HG03520 (cell line): ENCODE results near the gene DSCAML1.

Source experiments
- ATAC-seq: cut with Tn5 transposase; IDR thresholded peaks from one replicate; pipeline ENCODE4 v1.9.1; 2021; ENCODE audit warnings: mild to moderate bottlenecking, moderate library complexity; ENCODE audit not compliant: unreplicated experiment

Gene DSCAML1

GRCh38 chr11:117621226-117621625 lies 175.8 kb downstream of the DSCAML1 start:
- no peak for ATAC-seq

DNA sequence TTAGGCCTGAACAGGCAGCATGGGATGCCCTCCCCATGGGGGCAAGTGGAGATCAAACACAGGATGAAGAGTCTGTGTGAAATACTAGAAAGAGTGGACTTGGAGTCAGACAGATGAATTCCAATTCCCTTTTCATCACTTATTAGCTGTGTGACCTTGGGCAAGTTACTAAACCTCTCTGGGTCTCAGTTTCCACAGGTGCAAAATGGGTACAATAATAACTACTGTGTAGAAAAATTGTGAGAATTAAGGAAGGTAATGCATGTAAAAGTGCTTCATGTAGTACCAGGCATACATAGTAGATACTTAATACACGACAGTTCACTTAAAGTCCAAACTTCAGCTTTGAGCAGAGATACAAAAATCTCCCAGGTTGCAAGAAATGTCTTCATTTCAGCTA lies 176.4 kb downstream of the DSCAML1 start:
- ATAC-seq, result no peak

GRCh38 chr11:117620086-117620485 lies 176.9 kb downstream of the DSCAML1 start:
- ATAC-seq, result no peak

DNA sequence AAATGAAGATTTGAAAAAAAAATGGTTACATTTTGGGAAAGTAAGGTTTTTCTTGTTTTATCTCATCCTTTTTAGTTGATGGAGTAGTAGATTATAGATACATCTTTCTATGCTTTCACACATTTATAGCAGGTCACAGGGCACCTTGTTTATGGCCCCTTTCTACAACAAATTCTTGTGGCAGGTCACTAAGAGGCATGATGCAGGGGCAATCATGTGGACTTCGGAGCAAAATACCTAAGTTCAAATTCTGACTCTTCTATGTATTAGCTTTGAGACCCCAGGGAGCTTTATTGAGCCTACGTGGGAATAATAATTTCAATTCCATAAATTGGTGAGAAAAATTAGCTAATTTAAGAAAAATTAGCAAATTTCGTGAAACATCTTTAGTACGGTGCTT lies 177.4 kb downstream of the DSCAML1 start:
- ATAC-seq, result no peak

- ATAC-seq, result no peak
Measured at GRCh38 chr11:117618982-117619355, 178.0 kb downstream of the DSCAML1 start.

GRCh38 chr11:117618302-117618981 lies 178.6 kb downstream of the DSCAML1 start:
- ATAC-seq, result no peak

- no peak for ATAC-seq
Measured at GRCh38 chr11:117616979-117617378, 180.0 kb downstream of the DSCAML1 start.

DNA sequence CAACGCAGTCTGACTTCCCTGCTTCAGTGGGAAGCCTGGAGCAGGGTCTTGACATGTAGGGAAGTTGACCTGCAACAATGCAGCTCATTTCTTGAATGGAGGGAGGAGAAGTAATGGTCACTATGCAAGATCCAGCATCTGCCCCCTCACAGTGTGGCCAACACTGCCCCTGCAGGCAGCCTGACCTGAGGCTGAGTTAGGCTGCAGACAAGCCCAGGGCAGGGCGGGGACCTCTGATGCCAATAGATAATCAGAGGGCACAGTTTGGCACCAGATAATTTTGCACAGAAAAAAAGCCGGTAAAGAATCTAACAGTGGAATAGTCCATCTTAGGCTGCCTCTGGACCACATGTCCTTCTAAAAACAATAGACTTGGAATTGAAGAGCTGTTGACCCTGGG lies 182.3 kb downstream of the DSCAML1 start:
- ATAC-seq, result no peak

DNA sequence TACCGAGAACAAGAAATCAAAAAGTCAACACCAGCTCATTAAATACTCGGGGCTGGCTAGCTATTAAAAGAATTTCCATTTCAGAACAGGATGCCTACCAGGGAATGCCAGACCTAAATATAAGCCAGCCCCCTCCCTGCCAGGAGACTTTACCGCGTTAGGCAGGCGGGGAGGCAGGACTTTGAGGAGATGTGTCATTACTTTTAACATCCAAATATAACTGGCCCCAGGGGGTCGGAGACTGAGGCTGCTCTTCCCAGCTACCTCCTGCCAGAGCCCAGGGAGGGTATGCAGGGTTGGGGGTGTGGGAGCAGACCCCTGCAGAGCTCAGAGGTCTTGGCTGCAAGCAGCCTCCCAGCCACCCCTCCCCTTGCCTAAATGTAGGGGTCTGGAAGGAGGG lies 183.5 kb downstream of the DSCAML1 start:
- ATAC-seq, result no peak

DNA sequence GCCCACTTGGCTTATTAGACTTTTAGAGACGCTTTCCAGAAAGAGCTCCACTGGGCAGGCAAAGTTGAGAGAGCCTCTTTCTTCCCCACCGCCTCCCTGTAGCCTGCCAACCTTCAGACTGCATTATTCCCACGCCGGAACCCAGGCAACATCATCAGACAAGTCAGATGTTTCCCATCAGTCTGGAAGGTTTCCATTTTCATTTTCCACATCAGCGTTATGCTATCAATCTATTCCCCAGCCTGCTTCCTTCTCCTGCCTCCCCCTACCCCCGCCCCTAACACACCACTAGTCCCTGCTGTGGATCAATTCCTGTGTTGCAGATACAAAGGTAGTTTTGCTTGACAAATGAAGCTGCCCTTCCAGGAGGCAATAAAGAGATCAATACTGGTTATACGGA lies 184.8 kb downstream of the DSCAML1 start:
- ATAC-seq, result no peak

- ATAC-seq, result no peak
Measured at GRCh38 chr11:117610901-117611300, 186.1 kb downstream of the DSCAML1 start.

DNA sequence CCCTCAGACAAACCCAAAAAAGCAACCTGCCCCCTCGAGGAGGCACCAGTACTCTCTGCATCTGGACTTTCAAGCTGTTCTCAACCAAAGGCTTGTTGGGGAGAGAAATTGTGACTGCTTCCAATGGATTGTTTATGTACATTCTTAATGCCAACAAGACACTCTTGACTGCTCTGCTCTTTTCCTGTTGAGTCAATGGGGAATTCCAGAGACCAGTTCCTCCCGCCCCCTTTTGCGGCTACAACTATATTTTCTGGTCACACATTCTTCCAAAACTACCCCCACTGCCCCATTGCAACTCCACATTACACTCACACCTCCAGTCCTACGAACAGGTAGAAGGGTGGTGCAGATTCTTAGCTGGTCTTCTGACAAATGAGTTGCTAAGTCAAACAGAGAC lies 187.0 kb downstream of the DSCAML1 start:
- ATAC-seq, result no peak

GRCh38 chr11:117607449-117607848 lies 189.6 kb downstream of the DSCAML1 start:
- ATAC-seq, result no peak

DNA sequence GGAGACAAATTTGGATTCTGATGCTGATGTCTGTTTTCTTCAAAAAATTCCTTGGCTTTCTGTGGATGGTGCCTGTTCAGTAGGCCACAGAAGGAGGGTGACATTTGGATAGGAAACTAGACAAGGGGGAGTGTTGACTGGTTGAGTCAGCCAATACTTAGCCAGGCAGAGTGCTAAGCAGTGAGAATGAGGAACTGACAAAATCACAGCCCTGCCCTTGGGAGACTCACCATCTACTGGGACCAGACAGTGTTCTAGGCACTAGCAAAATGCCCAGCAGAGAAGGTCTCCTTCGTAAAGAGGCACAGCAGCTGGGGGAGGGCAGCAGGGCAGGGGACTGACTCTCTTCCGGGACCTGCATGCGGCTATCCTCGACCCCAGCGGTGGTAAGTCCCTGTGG lies 190.2 kb downstream of the DSCAML1 start:
- ATAC-seq, result no peak

DNA sequence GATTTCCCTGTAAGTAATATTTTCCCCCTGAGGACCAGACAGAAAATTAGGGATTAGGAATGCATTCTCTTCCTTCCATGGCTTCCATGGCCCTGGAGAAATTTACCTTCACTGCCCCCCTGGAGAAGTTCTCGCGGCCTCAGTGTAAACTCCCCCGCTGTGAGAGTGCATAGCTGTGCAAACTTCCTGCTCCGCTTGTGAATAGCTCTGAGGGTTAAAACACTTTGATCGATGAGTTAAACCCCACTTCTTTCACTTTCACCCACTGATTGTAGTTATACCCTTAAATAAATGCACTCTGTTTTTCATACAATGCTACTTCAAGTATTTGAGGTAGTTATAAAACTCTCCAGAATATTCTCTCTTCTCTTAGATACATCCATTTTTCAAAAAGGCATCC lies 190.8 kb downstream of the DSCAML1 start:
- no peak for ATAC-seq

GRCh38 chr11:117605331-117605730 lies 191.7 kb downstream of the DSCAML1 start:
- no peak for ATAC-seq

GRCh38 chr11:117604336-117604995 lies 192.6 kb downstream of the DSCAML1 start:
- ATAC-seq, result no peak

- ATAC-seq, result no peak
Measured at GRCh38 chr11:117603932-117604331, 193.1 kb downstream of the DSCAML1 start.

- ATAC-seq, result no peak
Measured at GRCh38 chr11:117601006-117601708, 195.9 kb downstream of the DSCAML1 start.

GRCh38 chr11:117600234-117600783 lies 196.7 kb downstream of the DSCAML1 start:
- no peak for ATAC-seq

GRCh38 chr11:117597071-117597470 lies 199.9 kb downstream of the DSCAML1 start:
- ATAC-seq, result no peak

DNA sequence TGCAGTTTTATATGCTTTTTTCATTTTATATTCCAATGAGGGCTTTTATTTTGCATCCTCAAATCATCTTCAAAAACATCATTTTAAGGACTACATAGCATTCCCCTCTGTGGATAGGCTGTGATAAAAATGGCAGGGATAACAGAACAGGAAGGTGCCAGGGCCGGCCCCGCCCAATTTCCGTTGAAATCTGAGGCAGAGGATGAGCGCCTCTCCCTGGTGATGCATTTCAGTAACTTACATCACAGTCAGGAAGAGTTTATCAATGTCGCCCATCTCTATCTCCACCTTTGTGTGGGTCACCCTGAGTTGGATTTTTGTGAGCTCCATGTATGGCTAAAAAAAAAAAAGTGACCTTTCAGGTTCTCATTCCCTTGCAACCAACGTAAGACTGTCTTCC lies 201.6 kb downstream of the DSCAML1 start:
- ATAC-seq, result no peak
